Mammary epithelial cell (primary cell): ENCODE results near the gene MS4A14.

Source experiments
- EZH2 ChIP-seq: IDR thresholded peaks from 2 replicates; pipeline ENCODE4 v1.6.1; 2012; ENCODE audit warnings: low read length, inconsistent platforms, borderline replicate concordance
- TF ChIP-seq, protein P1 (sequence below), 2 donors: IDR thresholded peaks in 1 of 2; conservative IDR thresholded peaks in 1 of 2; 2 replicates each; pipeline ENCODE4 v1.5.1; 2011 to 2012; ENCODE audit warnings: inconsistent platforms in 2 of 2, low read length in 2 of 2, mild to moderate bottlenecking in 2 of 2, control low read depth in 1 of 2, low read depth in 1 of 2; ENCODE audit not compliant: insufficient read depth in 1 of 2; ENCODE audit errors: extremely low read depth in 1 of 2

DNA sequence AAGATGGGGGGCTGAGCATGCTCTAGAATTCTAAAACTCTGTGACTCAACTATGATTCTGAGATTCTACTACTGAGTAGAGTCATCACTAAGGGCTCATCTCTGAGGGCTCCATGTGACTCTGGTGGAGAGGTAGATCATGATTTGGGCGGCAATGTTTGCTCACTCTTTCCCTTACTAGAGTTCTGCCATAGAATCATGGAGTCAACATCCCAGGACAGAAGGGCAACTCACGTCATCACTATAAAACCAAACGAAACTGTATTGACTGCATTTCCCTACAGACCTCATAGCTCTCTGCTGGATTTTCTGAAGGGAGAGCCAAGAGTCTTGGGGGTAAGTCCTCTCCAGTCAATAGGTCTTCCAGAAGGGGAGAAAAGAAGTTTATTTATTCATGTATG, at the start of gene MS4A14:
- TF ChIP-seq, protein P1, sequence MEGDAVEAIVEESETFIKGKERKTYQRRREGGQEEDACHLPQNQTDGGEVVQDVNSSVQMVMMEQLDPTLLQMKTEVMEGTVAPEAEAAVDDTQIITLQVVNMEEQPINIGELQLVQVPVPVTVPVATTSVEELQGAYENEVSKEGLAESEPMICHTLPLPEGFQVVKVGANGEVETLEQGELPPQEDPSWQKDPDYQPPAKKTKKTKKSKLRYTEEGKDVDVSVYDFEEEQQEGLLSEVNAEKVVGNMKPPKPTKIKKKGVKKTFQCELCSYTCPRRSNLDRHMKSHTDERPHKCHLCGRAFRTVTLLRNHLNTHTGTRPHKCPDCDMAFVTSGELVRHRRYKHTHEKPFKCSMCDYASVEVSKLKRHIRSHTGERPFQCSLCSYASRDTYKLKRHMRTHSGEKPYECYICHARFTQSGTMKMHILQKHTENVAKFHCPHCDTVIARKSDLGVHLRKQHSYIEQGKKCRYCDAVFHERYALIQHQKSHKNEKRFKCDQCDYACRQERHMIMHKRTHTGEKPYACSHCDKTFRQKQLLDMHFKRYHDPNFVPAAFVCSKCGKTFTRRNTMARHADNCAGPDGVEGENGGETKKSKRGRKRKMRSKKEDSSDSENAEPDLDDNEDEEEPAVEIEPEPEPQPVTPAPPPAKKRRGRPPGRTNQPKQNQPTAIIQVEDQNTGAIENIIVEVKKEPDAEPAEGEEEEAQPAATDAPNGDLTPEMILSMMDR (conservative IDR thresholded peaks at IDR 0.05 in 1 of 2, IDR thresholded peaks at IDR 0.05 in 1 of 2; ENCODE audit: extremely low read depth in 1 of 2, insufficient read depth in 1 of 2, low read depth in 1 of 2, low read length in 2 of 2): no peak
- TF ChIP-seq EZH2: no peak
